Choroid plexus epithelial cell (primary cell): Measurements from ENCODE around the gene CREB3L1.

Experiments
- DNase-seq: peaks from one replicate; pipeline ENCODE4 v3.0.0-alpha.2; 2010; ENCODE audit warnings: low read depth
- H3K4me3 ChIP-seq: 2 replicates; pipeline ENCODE4 v1.5.1; 2011; ENCODE audit warnings: low read depth, mild to moderate bottlenecking, control low read depth, low read length, moderate library complexity
- CTCF ChIP-seq: conservative IDR thresholded peaks from 2 replicates; pipeline ENCODE4 v1.5.1; 2011; ENCODE audit warnings: low read depth, mild to moderate bottlenecking, control low read depth, inconsistent platforms, low read length, moderate library complexity

Gene CREB3L1

GRCh38 chr11:46333394-46333947, 56.0 kb downstream of the CREB3L1 start:
- no peak for DNase-seq
- peak overlapping the region; percentile 11 for H3K4me3 ChIP-seq
- TF ChIP-seq CTCF, result no peak

GRCh38 chr11:46334211-46334610, 56.7 kb downstream of the CREB3L1 start:
- no peak overlapping the region for H3K4me3 ChIP-seq
- no peak for TF ChIP-seq CTCF
- DNase-seq, result no peak

GRCh38 chr11:46335271-46335670, 57.8 kb downstream of the CREB3L1 start:
- no peak overlapping the region for H3K4me3 ChIP-seq
- DNase-seq, result no peak
- no peak for TF ChIP-seq CTCF

GRCh38 chr11:46335890-46336562, 58.6 kb downstream of the CREB3L1 start:
- H3K4me3 ChIP-seq, result no peak overlapping the region
- TF ChIP-seq CTCF, result no peak
- no peak for DNase-seq

GRCh38 chr11:46336563-46337180, 59.2 kb downstream of the CREB3L1 start:
- no peak for TF ChIP-seq CTCF
- H3K4me3 ChIP-seq, result no peak overlapping the region
- peak; percentile 88 for DNase-seq

- H3K4me3 ChIP-seq, result no peak overlapping the region
- TF ChIP-seq CTCF, result no peak
- DNase-seq, result no peak
Observed at GRCh38 chr11:46337626-46338345, 60.3 kb downstream of the CREB3L1 start.
